SU-DHL-6 (cell line): ENCODE results near the gene MARK2.

Experiments used
- H2AFZ ChIP-seq: fragments of 200-600 bp; sonication (generic); 2 replicates; pipeline ENCODE4 v1.6.1; 2014; ENCODE audit warnings: low read depth, mild to moderate bottlenecking, moderate library complexity, mixed read lengths, antibody characterized with exemption, low read length; ENCODE audit not compliant: severe bottlenecking
- H3F3A ChIP-seq: fragments of 200-600 bp; shearing (Covaris generic); 2 replicates; pipeline ENCODE4 v1.6.0; 2016; ENCODE audit warnings: antibody characterized with exemption, mild to moderate bottlenecking; ENCODE audit not compliant: insufficient read depth
- H3K27ac ChIP-seq: fragments of 200-600 bp; sonication (generic); 2 replicates; pipeline ENCODE4 v1.5.1; 2016; ENCODE audit warnings: low read depth, mild to moderate bottlenecking, low read length, moderate library complexity, mixed read lengths
- H3K27me3 ChIP-seq: fragments of 200-600 bp; sonication (generic), shearing (Covaris generic); 2 replicates; pipeline ENCODE4 v1.6.0; 2014; ENCODE audit warnings: mild to moderate bottlenecking, low read length
- H3K36me3 ChIP-seq: fragments of 200-600 bp; sonication (generic); 2 replicates; pipeline ENCODE4 v1.6.1; 2014; ENCODE audit warnings: mild to moderate bottlenecking, low read length, mixed read lengths
- H3K4me2 ChIP-seq: fragments of 300-600, 200-600 bp; shearing (Covaris generic), sonication (generic); 2 replicates; pipeline ENCODE4 v1.6.0; 2014; ENCODE audit warnings: low read length, low read depth, mild to moderate bottlenecking; ENCODE audit not compliant: poor library complexity, severe bottlenecking
- H3K4me3 ChIP-seq: fragments of 200-600 bp; sonication (generic); 2 replicates; pipeline ENCODE4 v1.5.1; 2014; ENCODE audit warnings: antibody characterized with exemption, low read length, mild to moderate bottlenecking, mixed read lengths; ENCODE audit not compliant: insufficient read depth, poor library complexity, severe bottlenecking
- H3K79me2 ChIP-seq: fragments of 200-600 bp; sonication (generic); 2 replicates; pipeline ENCODE4 v1.6.1; 2014; ENCODE audit warnings: mild to moderate bottlenecking, low read length, moderate library complexity; ENCODE audit not compliant: insufficient read depth
- H3K9ac ChIP-seq: fragments of 200-600 bp; sonication (generic); 2 replicates; pipeline ENCODE4 v1.7.0; 2014; ENCODE audit warnings: mild to moderate bottlenecking, low read length
- H3K9me2 ChIP-seq: fragments of 200-600 bp; sonication (generic); replicated peaks from 2 replicates; pipeline ENCODE4 v1.6.1; 2014; ENCODE audit warnings: low read length; ENCODE audit not compliant: insufficient read depth
- H3K9me3 ChIP-seq: fragments of 200-600 bp; sonication (generic); 2 replicates; pipeline ENCODE4 v1.6.1; 2014; ENCODE audit warnings: low read length, mixed read lengths; ENCODE audit not compliant: insufficient read depth
- H4K20me1 ChIP-seq: fragments of 200-600 bp; sonication (generic); 2 replicates; pipeline ENCODE4 v1.6.1; 2014; ENCODE audit warnings: low read depth, mild to moderate bottlenecking, antibody characterized with exemption, low read length, moderate library complexity, mixed read lengths
- EZH2phosphoT487 ChIP-seq: fragments of 200-600 bp; sonication (generic), shearing (Covaris generic); conservative IDR thresholded peaks from 2 replicates; pipeline ENCODE4 v1.6.1; 2018; ENCODE audit warnings: mild to moderate bottlenecking, antibody characterized with exemption, low read length, moderate library complexity, mixed read lengths
- TF ChIP-seq, protein P1 (sequence below): fragments of 200-600 bp; sonication (generic); IDR thresholded peaks from one replicate; pipeline ENCODE4 v1.5.1; 2017; ENCODE audit warnings: antibody characterized with exemption, mild to moderate bottlenecking, low read length, moderate library complexity; ENCODE audit not compliant: insufficient read depth, poor library complexity, severe bottlenecking

The MARK2 gene

DNA sequence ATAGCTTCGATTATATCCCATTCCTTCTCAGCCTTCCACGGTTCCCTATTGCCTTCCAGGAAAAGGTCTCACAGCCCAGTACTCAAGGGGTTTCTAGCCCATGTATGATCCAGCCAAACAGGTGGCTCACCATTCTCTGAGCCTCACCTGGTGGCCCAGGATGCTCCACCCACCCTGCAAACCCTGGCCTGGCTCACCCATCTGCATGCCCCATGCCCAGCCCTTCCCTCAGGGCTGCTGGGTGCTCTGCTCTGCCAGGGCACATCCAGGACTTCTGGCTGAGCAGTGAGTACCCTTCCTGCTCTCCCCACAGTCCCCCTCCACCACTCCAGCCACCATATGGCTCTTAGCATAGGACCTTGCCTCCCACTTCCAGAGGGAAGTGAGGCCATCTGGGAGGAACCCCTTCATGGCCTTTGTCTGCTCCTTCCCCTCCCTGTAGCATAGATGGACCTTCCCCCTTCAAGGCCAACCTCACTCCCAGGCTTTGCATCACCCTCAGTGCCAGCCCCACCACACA lies 83.8 kb downstream of the MARK2 start:
- H3K9ac ChIP-seq = no peak overlapping the region
- TF ChIP-seq EZH2phosphoT487 = no peak
- TF ChIP-seq, protein P1, sequence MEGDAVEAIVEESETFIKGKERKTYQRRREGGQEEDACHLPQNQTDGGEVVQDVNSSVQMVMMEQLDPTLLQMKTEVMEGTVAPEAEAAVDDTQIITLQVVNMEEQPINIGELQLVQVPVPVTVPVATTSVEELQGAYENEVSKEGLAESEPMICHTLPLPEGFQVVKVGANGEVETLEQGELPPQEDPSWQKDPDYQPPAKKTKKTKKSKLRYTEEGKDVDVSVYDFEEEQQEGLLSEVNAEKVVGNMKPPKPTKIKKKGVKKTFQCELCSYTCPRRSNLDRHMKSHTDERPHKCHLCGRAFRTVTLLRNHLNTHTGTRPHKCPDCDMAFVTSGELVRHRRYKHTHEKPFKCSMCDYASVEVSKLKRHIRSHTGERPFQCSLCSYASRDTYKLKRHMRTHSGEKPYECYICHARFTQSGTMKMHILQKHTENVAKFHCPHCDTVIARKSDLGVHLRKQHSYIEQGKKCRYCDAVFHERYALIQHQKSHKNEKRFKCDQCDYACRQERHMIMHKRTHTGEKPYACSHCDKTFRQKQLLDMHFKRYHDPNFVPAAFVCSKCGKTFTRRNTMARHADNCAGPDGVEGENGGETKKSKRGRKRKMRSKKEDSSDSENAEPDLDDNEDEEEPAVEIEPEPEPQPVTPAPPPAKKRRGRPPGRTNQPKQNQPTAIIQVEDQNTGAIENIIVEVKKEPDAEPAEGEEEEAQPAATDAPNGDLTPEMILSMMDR = no peak
- H3F3A ChIP-seq = no peaks in the 10 kb centered on the region
- no peaks in the 10 kb centered on the region for H3K36me3 ChIP-seq
- H3K9me3 ChIP-seq = no peaks in the 10 kb centered on the region
- H3K4me3 ChIP-seq = no peak overlapping the region
- no peaks in the 10 kb centered on the region for H3K79me2 ChIP-seq
- no peaks in the 10 kb centered on the region for H3K9me2 ChIP-seq
- no peak overlapping the region for H3K4me2 ChIP-seq
- no peak overlapping the region for H3K27ac ChIP-seq
- no peak overlapping the region for H2AFZ ChIP-seq
- H3K27me3 ChIP-seq = no peaks in the 10 kb centered on the region
- H4K20me1 ChIP-seq = no peaks in the 10 kb centered on the region

GRCh38 chr11:63923319-63923718 lies 84.4 kb downstream of the MARK2 start:
- no peaks in the 10 kb centered on the region for H3K27me3 ChIP-seq
- H3K9ac ChIP-seq = no peak overlapping the region
- no peaks in the 10 kb centered on the region for H4K20me1 ChIP-seq
- no peak overlapping the region for H3K4me3 ChIP-seq
- no peaks in the 10 kb centered on the region for H3K9me2 ChIP-seq
- no peaks in the 10 kb centered on the region for H3K36me3 ChIP-seq
- H3F3A ChIP-seq = no peaks in the 10 kb centered on the region
- no peaks in the 10 kb centered on the region for H3K9me3 ChIP-seq
- TF ChIP-seq, protein P1 = no peak
- H3K79me2 ChIP-seq = no peaks in the 10 kb centered on the region
- no peak overlapping the region for H2AFZ ChIP-seq
- no peak overlapping the region for H3K27ac ChIP-seq
- H3K4me2 ChIP-seq = no peak overlapping the region

- TF ChIP-seq EZH2phosphoT487 = no peak
- Histone ChIP-seq H2AFZ (no peak overlapping the region), H3K36me3 (no peaks in the 10 kb centered on the region), H3K4me2 (no peak overlapping the region), H3K27me3 (no peaks in the 10 kb centered on the region), H3K4me3 (no peak overlapping the region), H3K27ac (no peak overlapping the region), H3K79me2 (no peaks in the 10 kb centered on the region), H3K9ac (no peak overlapping the region), H3K9me3 (no peaks in the 10 kb centered on the region), H3K9me2 (no peaks in the 10 kb centered on the region), H3F3A (no peaks in the 10 kb centered on the region), H4K20me1 (no peaks in the 10 kb centered on the region)
These were observed 90.7 kb downstream of the MARK2 start for GRCh38 chr11:63929616-63930015.

DNA sequence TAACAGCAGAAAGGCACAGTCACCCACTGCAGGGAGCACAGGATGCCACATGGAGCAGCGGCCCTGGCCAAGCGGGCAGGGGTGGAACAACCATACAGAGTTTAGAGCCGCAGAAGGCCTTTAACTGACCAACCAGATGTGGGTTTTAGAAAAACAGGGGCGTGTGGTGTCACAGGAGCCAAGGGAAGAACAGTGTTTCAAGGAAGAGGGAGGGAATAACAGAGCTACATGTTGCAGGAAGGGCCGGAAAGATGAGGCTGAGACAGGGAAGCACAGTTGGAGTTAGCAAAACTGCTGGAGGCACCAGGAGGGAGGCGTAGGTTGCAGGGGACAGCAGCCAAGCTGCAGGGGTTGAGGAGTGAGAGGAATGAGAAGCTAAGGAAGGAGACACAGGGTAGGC lies 92.1 kb downstream of the MARK2 start:
- H4K20me1 ChIP-seq = no peaks in the 10 kb centered on the region
- no peak overlapping the region for H3K27ac ChIP-seq
- no peak overlapping the region for H3K4me3 ChIP-seq
- TF ChIP-seq EZH2phosphoT487 = no peak
- TF ChIP-seq, protein P1 = no peak
- no peak overlapping the region for H3K4me2 ChIP-seq
- no peak overlapping the region for H2AFZ ChIP-seq
- H3K9me3 ChIP-seq = no peaks in the 10 kb centered on the region
- no peak overlapping the region for H3K9ac ChIP-seq
- H3F3A ChIP-seq = no peaks in the 10 kb centered on the region
- no peaks in the 10 kb centered on the region for H3K27me3 ChIP-seq
- H3K36me3 ChIP-seq = no peaks in the 10 kb centered on the region
- H3K9me2 ChIP-seq = no peaks in the 10 kb centered on the region
- no peaks in the 10 kb centered on the region for H3K79me2 ChIP-seq
